Measurements from ENCODE around the gene CACNA1C. TPM values are rescaled to one million over a fixed set of nuclear protein-coding genes. Genes with fewer than 3 reads are reported as not detected.
"Not testable (repeated sequence)": the region's sequence is repeated elsewhere in the genome, so short reads cannot be mapped to it uniquely, and the experiment has no call there.

The CACNA1C gene
- total RNA-seq, 4 donors from 2014 or later: 5.2 to 12.9 (median 6.3) TPM

- Histone ChIP-seq H3K9me3 (no peaks in the 10 kb centered on the region), H3K4me1 (no peaks in the 10 kb centered on the region), H3K4me3 (no peak overlapping the region), H3K27me3 (no peaks in the 10 kb centered on the region), H3K36me3 (no peaks in the 10 kb centered on the region), H3K27ac (no peak overlapping the region)
- DNase-seq (ENCODE audit: low spot score in 2 of 2): no peak
- WGBS, 2 donors: 58 to 75% methylated on average over 8 of the region's 8 CpGs
- TF ChIP-seq POLR2A (IDR thresholded peaks at IDR 0.05) (no peak), EP300 (IDR thresholded peaks at IDR 0.05) (no peak)
- TF ChIP-seq, protein P1, sequence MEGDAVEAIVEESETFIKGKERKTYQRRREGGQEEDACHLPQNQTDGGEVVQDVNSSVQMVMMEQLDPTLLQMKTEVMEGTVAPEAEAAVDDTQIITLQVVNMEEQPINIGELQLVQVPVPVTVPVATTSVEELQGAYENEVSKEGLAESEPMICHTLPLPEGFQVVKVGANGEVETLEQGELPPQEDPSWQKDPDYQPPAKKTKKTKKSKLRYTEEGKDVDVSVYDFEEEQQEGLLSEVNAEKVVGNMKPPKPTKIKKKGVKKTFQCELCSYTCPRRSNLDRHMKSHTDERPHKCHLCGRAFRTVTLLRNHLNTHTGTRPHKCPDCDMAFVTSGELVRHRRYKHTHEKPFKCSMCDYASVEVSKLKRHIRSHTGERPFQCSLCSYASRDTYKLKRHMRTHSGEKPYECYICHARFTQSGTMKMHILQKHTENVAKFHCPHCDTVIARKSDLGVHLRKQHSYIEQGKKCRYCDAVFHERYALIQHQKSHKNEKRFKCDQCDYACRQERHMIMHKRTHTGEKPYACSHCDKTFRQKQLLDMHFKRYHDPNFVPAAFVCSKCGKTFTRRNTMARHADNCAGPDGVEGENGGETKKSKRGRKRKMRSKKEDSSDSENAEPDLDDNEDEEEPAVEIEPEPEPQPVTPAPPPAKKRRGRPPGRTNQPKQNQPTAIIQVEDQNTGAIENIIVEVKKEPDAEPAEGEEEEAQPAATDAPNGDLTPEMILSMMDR (IDR thresholded peaks at IDR 0.05): no peak
Measured at GRCh38 chr12:2251526-2252209, 198.9 kb downstream of the CACNA1C start.

- Histone ChIP-seq H3K4me3 (no peak overlapping the region), H3K27me3 (no peaks in the 10 kb centered on the region), H3K36me3 (no peaks in the 10 kb centered on the region), H3K9me3 (no peaks in the 10 kb centered on the region), H3K4me1 (peaks cover 0 to 5% (median 0%) of the 10 kb centered on the region in 4 donors), H3K27ac (no peak overlapping the region)
- no peak for DNase-seq (ENCODE audit: low spot score in 2 of 2)
- no peak for TF ChIP-seq POLR2A (IDR thresholded peaks at IDR 0.05)
- TF ChIP-seq, protein P1 (IDR thresholded peaks at IDR 0.05): no peak
- TF ChIP-seq EP300 (IDR thresholded peaks at IDR 0.05): no peak
- WGBS, 2 donors: 90 to 95% methylated on average over 2 of the region's 2 CpGs
Measured at GRCh38 chr12:2255311-2255710, 202.5 kb downstream of the CACNA1C start.

DNA sequence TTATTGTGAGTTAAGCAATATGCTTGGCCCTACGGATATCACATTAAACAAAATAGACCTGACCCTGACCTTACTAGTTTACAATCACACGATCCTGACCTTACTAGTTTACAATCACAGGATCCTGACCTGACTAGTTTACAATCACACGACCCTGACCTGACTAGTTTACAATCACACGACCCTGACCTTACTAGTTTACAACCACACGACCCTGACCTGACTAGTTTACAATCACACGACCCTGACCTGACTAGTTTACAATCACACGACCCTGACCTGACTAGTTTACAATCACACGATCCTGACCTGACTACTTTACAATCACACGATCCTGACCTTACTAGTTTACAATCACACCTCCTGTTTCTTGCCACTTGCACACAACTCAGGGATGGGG, 202.9 kb downstream of the CACNA1C start:
- peak in 1 of 2 donors; percentile 49 for DNase-seq (ENCODE audit: low spot score in 2 of 2)
- H3K27ac ChIP-seq, H3K36me3 ChIP-seq, H3K4me3 ChIP-seq, H3K9me3 ChIP-seq, H3K27me3 ChIP-seq, H3K4me1 ChIP-seq: not testable (repeated sequence)
- 87 to 92% methylated on average over 9 of the region's 9 CpGs for WGBS, 2 donors

DNA sequence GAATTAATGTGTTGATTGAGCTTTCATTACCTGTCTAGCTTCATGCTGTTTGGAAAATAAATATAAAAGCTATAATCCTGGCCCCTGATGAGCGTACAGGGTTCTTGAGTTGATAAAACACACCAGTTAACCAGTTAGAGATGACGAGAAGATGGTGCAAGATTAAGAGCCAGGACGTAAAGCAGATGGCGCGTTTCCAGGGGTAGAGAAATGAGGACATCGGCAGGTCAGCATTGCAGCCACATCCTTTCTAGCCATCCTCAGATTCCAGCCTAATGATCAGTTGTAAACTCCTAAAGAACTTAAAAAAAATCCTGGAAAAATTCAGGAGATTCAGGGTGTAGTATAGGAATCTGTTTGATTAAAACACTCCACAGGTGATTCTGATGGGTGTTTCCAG, 203.7 kb downstream of the CACNA1C start:
- no peak for DNase-seq (ENCODE audit: low spot score in 2 of 2)
- H3K27ac ChIP-seq: no peak overlapping the region
- WGBS, 2 donors: 84 to 88% methylated on average over 6 of the region's 6 CpGs
- H3K36me3 ChIP-seq: no peaks in the 10 kb centered on the region
- no peaks in the 10 kb centered on the region for H3K9me3 ChIP-seq
- TF ChIP-seq POLR2A (IDR thresholded peaks at IDR 0.05) (no peak), EP300 (IDR thresholded peaks at IDR 0.05) (no peak)
- TF ChIP-seq, protein P1 (IDR thresholded peaks at IDR 0.05): no peak
- H3K4me1 ChIP-seq: peaks cover 0 to 5% (median 0%) of the 10 kb centered on the region in 4 donors
- H3K4me3 ChIP-seq: no peak overlapping the region
- no peaks in the 10 kb centered on the region for H3K27me3 ChIP-seq

DNA sequence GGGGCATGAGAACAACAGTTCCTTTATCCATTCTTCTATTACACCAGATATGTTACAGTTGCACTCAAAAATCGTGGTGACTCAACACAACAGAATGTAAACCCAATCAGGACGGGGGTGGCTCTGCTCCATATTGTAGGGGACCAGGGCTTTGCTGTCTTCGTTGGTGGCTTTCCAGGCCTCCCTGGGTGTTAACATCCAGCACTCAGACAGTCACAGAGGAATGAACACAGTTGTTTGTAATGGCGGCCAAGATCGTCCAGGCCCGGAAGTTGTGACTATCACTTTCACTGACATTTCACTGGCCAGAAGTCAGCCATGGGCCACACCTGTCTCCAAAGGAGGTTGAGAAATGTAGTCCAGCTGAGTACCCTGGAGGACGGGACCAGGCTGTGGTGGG, 204.1 kb downstream of the CACNA1C start:
- no peaks in the 10 kb centered on the region for H3K27me3 ChIP-seq
- TF ChIP-seq, protein P1 (IDR thresholded peaks at IDR 0.05): no peak
- no peak for TF ChIP-seq POLR2A (IDR thresholded peaks at IDR 0.05)
- H3K4me1 ChIP-seq: peaks cover 0 to 5% (median 0%) of the 10 kb centered on the region in 4 donors
- no peaks in the 10 kb centered on the region for H3K36me3 ChIP-seq
- no peaks in the 10 kb centered on the region for H3K9me3 ChIP-seq
- DNase-seq (ENCODE audit: low spot score in 2 of 2): no peak
- no peak overlapping the region for H3K27ac ChIP-seq
- 68 to 69% methylated on average over 4 to 7 of the region's 7 CpGs for WGBS, 2 donors
- no peak overlapping the region for H3K4me3 ChIP-seq

Data from tibial nerve (tissue), 4 donors.